Measurements from ENCODE around the gene PIP5K1B.

PIP5K1B gene

GRCh38 chr9:68969538-68969937 lies 264.5 kb downstream of the PIP5K1B start:
- DNase-seq (ENCODE audit: low read depth): no peak
- no peak overlapping the region for H3K4me3 ChIP-seq (ENCODE audit: control insufficient read depth, low read depth, low read length)
- TF ChIP-seq CTCF (IDR thresholded peaks at IDR 0.05; ENCODE audit: control insufficient read depth, insufficient read depth, low read depth, low read length, missing control alignments): no peak

GRCh38 chr9:68970151-68970550 lies 265.1 kb downstream of the PIP5K1B start:
- DNase-seq (ENCODE audit: low read depth): no peak
- no peak for TF ChIP-seq CTCF (IDR thresholded peaks at IDR 0.05; ENCODE audit: control insufficient read depth, insufficient read depth, low read depth, low read length, missing control alignments)
- no peak overlapping the region for H3K4me3 ChIP-seq (ENCODE audit: control insufficient read depth, low read depth, low read length)

GRCh38 chr9:68973619-68974018 lies 268.6 kb downstream of the PIP5K1B start:
- no peak for DNase-seq (ENCODE audit: low read depth)
- H3K4me3 ChIP-seq (ENCODE audit: control insufficient read depth, low read depth, low read length): no peak overlapping the region
- no peak for TF ChIP-seq CTCF (IDR thresholded peaks at IDR 0.05; ENCODE audit: control insufficient read depth, insufficient read depth, low read depth, low read length, missing control alignments)

GRCh38 chr9:68974431-68974830 lies 269.4 kb downstream of the PIP5K1B start:
- no peak for DNase-seq (ENCODE audit: low read depth)
- TF ChIP-seq CTCF (IDR thresholded peaks at IDR 0.05; ENCODE audit: control insufficient read depth, insufficient read depth, low read depth, low read length, missing control alignments): no peak
- H3K4me3 ChIP-seq (ENCODE audit: control insufficient read depth, low read depth, low read length): no peak overlapping the region

GRCh38 chr9:68974901-68975300 lies 269.9 kb downstream of the PIP5K1B start:
- no peak overlapping the region for H3K4me3 ChIP-seq (ENCODE audit: control insufficient read depth, low read depth, low read length)
- DNase-seq (ENCODE audit: low read depth): no peak
- no peak for TF ChIP-seq CTCF (IDR thresholded peaks at IDR 0.05; ENCODE audit: control insufficient read depth, insufficient read depth, low read depth, low read length, missing control alignments)

- DNase-seq (ENCODE audit: low read depth): no peak
- no peak for TF ChIP-seq CTCF (IDR thresholded peaks at IDR 0.05; ENCODE audit: control insufficient read depth, insufficient read depth, low read depth, low read length, missing control alignments)
- no peak overlapping the region for H3K4me3 ChIP-seq (ENCODE audit: control insufficient read depth, low read depth, low read length)
Observed at GRCh38 chr9:68975365-68976043, 270.5 kb downstream of the PIP5K1B start.

Data from AG09309 (cell line).